Neural cell (in vitro differentiated cells): ENCODE data around the gene ZC3H14. TPM values are rescaled to one million over a fixed set of nuclear protein-coding genes. Genes with fewer than 3 reads are reported as not detected.

Experiments
- H2AFZ ChIP-seq: fragments of 200-600, 300-800 bp; sonication (generic), shearing (Covaris generic); 2 replicates; pipeline ENCODE4 v1.6.0; 2014; ENCODE audit warnings: low read depth, mild to moderate bottlenecking, antibody characterized with exemption, low read length, moderate library complexity
- H3F3A ChIP-seq: fragments of 200-600 bp; shearing (Covaris generic); 2 replicates; pipeline ENCODE4 v1.6.1; 2016; ENCODE audit warnings: mild to moderate bottlenecking, moderate library complexity, mixed read lengths, antibody characterized with exemption, low read length; ENCODE audit not compliant: insufficient read depth, poor library complexity, severe bottlenecking
- H3K27ac ChIP-seq: fragments of 200-600, 300-800 bp; sonication (generic), shearing (Covaris generic); 2 replicates; pipeline ENCODE4 v1.5.1; 2014; ENCODE audit warnings: mild to moderate bottlenecking, low read length, moderate library complexity
- H3K27me3 ChIP-seq: fragments of 300-800, 200-600 bp; sonication (generic), shearing (Covaris generic); 2 replicates; pipeline ENCODE4 v1.6.0; 2014; ENCODE audit warnings: mild to moderate bottlenecking, low read depth, low read length, moderate library complexity; ENCODE audit not compliant: insufficient read depth
- H3K36me3 ChIP-seq: fragments of 300-800, 200-600 bp; sonication (generic), shearing (Covaris generic); 2 replicates; pipeline ENCODE4 v1.5.1; 2014; ENCODE audit warnings: mild to moderate bottlenecking, antibody characterized with exemption, low read length, moderate library complexity; ENCODE audit not compliant: insufficient read depth
- H3K4me2 ChIP-seq: fragments of 300-800, 200-600 bp; sonication (generic), shearing (Covaris generic); 2 replicates; pipeline ENCODE4 v1.6.0; 2014; ENCODE audit warnings: mild to moderate bottlenecking, low read length
- H3K4me3 ChIP-seq: fragments of 300-800, 200-600 bp; sonication (generic), shearing (Covaris generic); 2 replicates; pipeline ENCODE4 v1.5.1; 2014; ENCODE audit warnings: mild to moderate bottlenecking, low read length, moderate library complexity
- H3K79me2 ChIP-seq: fragments of 200-600 bp; shearing (Covaris generic); replicated peaks from 2 replicates; pipeline ENCODE4 v1.6.0; 2014; ENCODE audit warnings: mild to moderate bottlenecking, low read length, moderate library complexity; ENCODE audit not compliant: insufficient read depth
- H3K9ac ChIP-seq: fragments of 300-800, 200-600 bp; sonication (generic), shearing (Covaris generic); 2 replicates; pipeline ENCODE4 v1.6.1; 2016; ENCODE audit warnings: mild to moderate bottlenecking, low read length, mixed read lengths
- H3K9me2 ChIP-seq: fragments of 200-600 bp; shearing (Covaris generic); 2 replicates; pipeline ENCODE4 v1.6.1; 2016; ENCODE audit warnings: mild to moderate bottlenecking, low read length, mixed read lengths; ENCODE audit not compliant: insufficient read depth
- H3K9me3 ChIP-seq: fragments of 200-600, 300-800 bp; sonication (generic), shearing (Covaris generic); 2 replicates; pipeline ENCODE4 v1.6.1; 2016; ENCODE audit warnings: mild to moderate bottlenecking, mixed run types, low read length, moderate library complexity, mixed read lengths
- H4K20me1 ChIP-seq: fragments of 200-600 bp; shearing (Covaris generic); 2 replicates; pipeline ENCODE4 v1.6.1; 2016; ENCODE audit warnings: mild to moderate bottlenecking, mixed run types; ENCODE audit not compliant: insufficient read depth
- CTCF ChIP-seq: fragments of 450-650 bp; IDR thresholded peaks from 2 replicates; pipeline ENCODE4 v1.5.1; 2014; ENCODE audit warnings: antibody characterized with exemption, mild to moderate bottlenecking, moderate library complexity; ENCODE audit not compliant: poor library complexity, severe bottlenecking
- EP300 ChIP-seq: fragments of 450-650 bp; conservative IDR thresholded peaks from 2 replicates; pipeline ENCODE4 v1.6.1; 2014; ENCODE audit warnings: antibody characterized with exemption, mild to moderate bottlenecking, moderate library complexity; ENCODE audit not compliant: poor library complexity, severe bottlenecking
- EZH2 ChIP-seq: fragments of 200-600, 300-800 bp; shearing (Covaris generic), sonication (generic); IDR thresholded peaks from 2 replicates; pipeline ENCODE4 v1.6.1; 2014; ENCODE audit warnings: antibody characterized with exemption, low read length, borderline replicate concordance, mild to moderate bottlenecking; ENCODE audit not compliant: insufficient read depth, poor library complexity, severe bottlenecking
- MXI1 ChIP-seq: fragments of 450-650 bp; conservative IDR thresholded peaks from 2 replicates; pipeline ENCODE4 v1.6.1; 2014; ENCODE audit warnings: antibody characterized with exemption, mild to moderate bottlenecking; ENCODE audit not compliant: poor library complexity, severe bottlenecking
- POLR2AphosphoS5 ChIP-seq: IDR thresholded peaks from 2 replicates; pipeline ENCODE4 v1.6.1; 2012
- RAD21 ChIP-seq: fragments of 450-650 bp; conservative IDR thresholded peaks from 2 replicates; pipeline ENCODE4 v1.6.1; 2014; ENCODE audit warnings: antibody characterized with exemption, mild to moderate bottlenecking, moderate library complexity
- REST ChIP-seq: IDR thresholded peaks from 2 replicates; pipeline ENCODE4 v1.6.1; 2012; ENCODE audit warnings: borderline replicate concordance
- SMC3 ChIP-seq: fragments of 450-650 bp; conservative IDR thresholded peaks from 2 replicates; pipeline ENCODE4 v1.6.1; 2014; ENCODE audit warnings: antibody characterized with exemption, mild to moderate bottlenecking, moderate library complexity; ENCODE audit not compliant: poor library complexity
- TAF1 ChIP-seq: IDR thresholded peaks from 2 replicates; pipeline ENCODE4 v1.6.1; 2012; ENCODE audit warnings: low read depth
- polyA plus RNA-seq: library from polyadenylated mRNA; depleted of rRNA; stranded (reverse); fragments of >200 nt; gene quantifications from 2 replicates; pipeline ENCODE4 v1.2.3, GENCODE V29; 2014

Gene ZC3H14
- polyA plus RNA-seq, 1 donor from 2014 or later = 70.5 TPM

- Histone ChIP-seq H2AFZ (no peak overlapping the region), H3K36me3 (no peaks in the 10 kb centered on the region), H3K9me2 (no peaks in the 10 kb centered on the region), H3K79me2 (no peaks in the 10 kb centered on the region), H3K27me3 (no peaks in the 10 kb centered on the region), H3K4me3 (no peak overlapping the region), H3F3A (no peaks in the 10 kb centered on the region), H3K9ac (no peak overlapping the region), H3K27ac (no peak overlapping the region), H4K20me1 (no peaks in the 10 kb centered on the region), H3K9me3 (no peaks in the 10 kb centered on the region), H3K4me2 (no peak overlapping the region)
- TF ChIP-seq MXI1 (no peak), RAD21 (no peak), TAF1 (no peak), SMC3 (no peak), CTCF (no peak), POLR2AphosphoS5 (no peak), EZH2 (no peak), EP300 (no peak), REST (no peak)
These were observed 68.3 kb downstream of the ZC3H14 start for GRCh38 chr14:88631091-88631490.

- Histone ChIP-seq H3K79me2 (no peaks in the 10 kb centered on the region), H3K9ac (no peak overlapping the region), H3K27ac (no peak overlapping the region), H3K36me3 (no peaks in the 10 kb centered on the region), H3K27me3 (no peaks in the 10 kb centered on the region), H3F3A (no peaks in the 10 kb centered on the region), H3K9me2 (no peaks in the 10 kb centered on the region), H4K20me1 (no peaks in the 10 kb centered on the region), H2AFZ (no peak overlapping the region), H3K4me2 (no peak overlapping the region), H3K4me3 (no peak overlapping the region), H3K9me3 (no peaks in the 10 kb centered on the region)
- TF ChIP-seq TAF1 (no peak), RAD21 (no peak), EP300 (no peak), REST (no peak), CTCF (no peak), POLR2AphosphoS5 (no peak), SMC3 (no peak), EZH2 (no peak)
These were observed 69.7 kb downstream of the ZC3H14 start for GRCh38 chr14:88632512-88632911.
